Smooth muscle cell (in vitro differentiated cells): Measurements from ENCODE around the gene HPF1. TPM values are rescaled to one million over a fixed set of nuclear protein-coding genes. Genes with fewer than 3 reads are reported as not detected.

Source experiments
- DNase-seq: peaks from one replicate; lab custom pipeline; 2025; ENCODE audit not compliant: unreplicated experiment; lab: John Stamatoyannopoulos, UW
- H2AFZ ChIP-seq: fragments of 200-600 bp; sonication (generic); 2 replicates; pipeline ENCODE4 v1.6.0; 2016; ENCODE audit warnings: antibody characterized with exemption, low read depth, mild to moderate bottlenecking
- H3F3A ChIP-seq: fragments of 200-600 bp; sonication (generic); 2 replicates; pipeline ENCODE4 v1.6.0; 2017; ENCODE audit warnings: antibody characterized with exemption, low read depth
- H3K27ac ChIP-seq: fragments of 200-600 bp; sonication (generic); 2 replicates; pipeline ENCODE4 v1.5.1; 2016; ENCODE audit warnings: low read depth, mild to moderate bottlenecking
- H3K27me3 ChIP-seq: fragments of 200-600 bp; sonication (generic); 2 replicates; pipeline ENCODE4 v1.6.1; 2016; ENCODE audit warnings: low read depth, mild to moderate bottlenecking
- H3K36me3 ChIP-seq: fragments of 200-600 bp; sonication (generic); 2 replicates; pipeline ENCODE4 v1.5.1; 2016; ENCODE audit warnings: low read depth
- H3K4me1 ChIP-seq: fragments of 200-600 bp; sonication (generic); 2 replicates; pipeline ENCODE4 v1.5.1; 2016; ENCODE audit warnings: low read depth
- H3K4me2 ChIP-seq: fragments of 200-600 bp; sonication (generic); 2 replicates; pipeline ENCODE4 v1.6.0; 2016; ENCODE audit warnings: mild to moderate bottlenecking
- H3K4me3 ChIP-seq: fragments of 200-600 bp; sonication (generic); 2 replicates; pipeline ENCODE4 v1.5.1; 2016; ENCODE audit warnings: mild to moderate bottlenecking
- H3K79me2 ChIP-seq: fragments of 200-600 bp; sonication (generic); 2 replicates; pipeline ENCODE4 v1.6.0; 2016; ENCODE audit warnings: low read depth, mild to moderate bottlenecking
- H3K9ac ChIP-seq: fragments of 200-600 bp; sonication (generic); 2 replicates; pipeline ENCODE4 v1.6.0; 2016; ENCODE audit warnings: low read depth
- H3K9me3 ChIP-seq: fragments of 200-600 bp; sonication (generic); replicated peaks from 2 replicates; pipeline ENCODE4 v1.5.1; 2016; ENCODE audit warnings: low read depth
- H4K20me1 ChIP-seq: fragments of 200-600 bp; sonication (generic); 2 replicates; pipeline ENCODE4 v1.6.0; 2016; ENCODE audit warnings: low read depth
- CTCF ChIP-seq: fragments of 200-600 bp; sonication (generic); IDR thresholded peaks from 2 replicates; pipeline ENCODE4 v1.5.1; 2017; ENCODE audit warnings: borderline replicate concordance, mild to moderate bottlenecking, antibody characterized with exemption; ENCODE audit not compliant: insufficient read depth, poor library complexity, severe bottlenecking
- WGBS: methylation state at CpG from one replicate; pipeline ENCODE4 v1.1.7; 2016; ENCODE audit warnings: low lambda C conversion rate; 5-methylcytosine and 5-hydroxymethylcytosine counted together
- polyA plus RNA-seq: library from polyadenylated mRNA; unstranded; fragments of >200 nt; fragmentation: Nextera tagmentation; extraction: Ambion mirVana; gene quantifications from 2 replicates; pipeline ENCODE4 v1.2.1, GENCODE V29; 2016
- total RNA-seq: library from RNA; depleted of rRNA; stranded (reverse); fragments of >200 nt; gene quantifications from 2 replicates; pipeline ENCODE4 v1.2.3, GENCODE V29; 2014

The HPF1 gene
- total and polyA plus RNA-seq, 2 experiments from 2014 or later: 34.1 to 53.9 TPM

DNA sequence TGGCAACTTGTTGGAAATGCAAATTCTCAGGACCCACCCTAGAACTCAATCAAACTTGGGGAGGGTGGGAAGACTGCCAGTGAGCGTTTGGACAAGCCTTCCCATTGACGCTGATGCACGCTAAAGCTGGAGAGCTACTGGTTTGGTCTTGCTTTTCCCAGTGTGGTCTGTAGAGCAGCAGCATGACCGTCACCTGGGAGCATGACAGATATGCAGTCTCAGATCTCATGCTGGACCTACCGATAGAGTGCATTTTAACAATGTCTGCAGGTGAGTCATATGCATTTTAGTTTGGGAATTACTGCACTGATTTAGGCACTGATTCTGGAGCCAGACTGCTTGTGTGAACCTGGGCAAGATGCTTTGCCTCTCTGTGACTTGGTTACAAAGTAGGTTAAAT lies 27.2 kb downstream of the HPF1 start:
- no peaks in the 10 kb centered on the region for H3K4me1 ChIP-seq
- DNase-seq: no peak
- no peak overlapping the region for H2AFZ ChIP-seq
- H3K4me3 ChIP-seq: no peak overlapping the region
- no peaks in the 10 kb centered on the region for H3K27me3 ChIP-seq
- no peaks in the 10 kb centered on the region for H3K9me3 ChIP-seq
- H3F3A ChIP-seq: no peaks in the 10 kb centered on the region
- H3K9ac ChIP-seq: no peak overlapping the region
- no peak overlapping the region for H3K4me2 ChIP-seq
- 89% methylated on average over 5 of the region's 5 CpGs for WGBS
- no peak for TF ChIP-seq CTCF
- no peak overlapping the region for H3K27ac ChIP-seq
- H3K36me3 ChIP-seq: no peaks in the 10 kb centered on the region
- H4K20me1 ChIP-seq: no peaks in the 10 kb centered on the region
- no peaks in the 10 kb centered on the region for H3K79me2 ChIP-seq

- no peak for DNase-seq
- no peaks in the 10 kb centered on the region for H4K20me1 ChIP-seq
- no peak overlapping the region for H3K4me2 ChIP-seq
- H3K36me3 ChIP-seq: no peaks in the 10 kb centered on the region
- no peak overlapping the region for H3K27ac ChIP-seq
- H3K9ac ChIP-seq: no peak overlapping the region
- no peak overlapping the region for H3K4me3 ChIP-seq
- TF ChIP-seq CTCF: no peak
- H3K9me3 ChIP-seq: no peaks in the 10 kb centered on the region
- H3F3A ChIP-seq: no peaks in the 10 kb centered on the region
- H3K79me2 ChIP-seq: no peaks in the 10 kb centered on the region
- H2AFZ ChIP-seq: no peak overlapping the region
- no peaks in the 10 kb centered on the region for H3K27me3 ChIP-seq
- no peaks in the 10 kb centered on the region for H3K4me1 ChIP-seq
Observed at GRCh38 chr4:169727616-169728015, 30.1 kb downstream of the HPF1 start.

- H2AFZ ChIP-seq: no peak overlapping the region
- H3K79me2 ChIP-seq: no peaks in the 10 kb centered on the region
- H3F3A ChIP-seq: no peaks in the 10 kb centered on the region
- no peaks in the 10 kb centered on the region for H3K36me3 ChIP-seq
- no peaks in the 10 kb centered on the region for H3K9me3 ChIP-seq
- no peak overlapping the region for H3K4me2 ChIP-seq
- whole genome bisulfite sequencing: 97% methylated on average over 2 of the region's 2 CpGs
- no peaks in the 10 kb centered on the region for H4K20me1 ChIP-seq
- no peak for DNase-seq
- H3K4me3 ChIP-seq: no peak overlapping the region
- no peaks in the 10 kb centered on the region for H3K4me1 ChIP-seq
- no peaks in the 10 kb centered on the region for H3K27me3 ChIP-seq
- TF ChIP-seq CTCF: no peak
- H3K9ac ChIP-seq: no peak overlapping the region
- H3K27ac ChIP-seq: no peak overlapping the region
Observed at GRCh38 chr4:169724260-169724659, 33.5 kb downstream of the HPF1 start.

DNA sequence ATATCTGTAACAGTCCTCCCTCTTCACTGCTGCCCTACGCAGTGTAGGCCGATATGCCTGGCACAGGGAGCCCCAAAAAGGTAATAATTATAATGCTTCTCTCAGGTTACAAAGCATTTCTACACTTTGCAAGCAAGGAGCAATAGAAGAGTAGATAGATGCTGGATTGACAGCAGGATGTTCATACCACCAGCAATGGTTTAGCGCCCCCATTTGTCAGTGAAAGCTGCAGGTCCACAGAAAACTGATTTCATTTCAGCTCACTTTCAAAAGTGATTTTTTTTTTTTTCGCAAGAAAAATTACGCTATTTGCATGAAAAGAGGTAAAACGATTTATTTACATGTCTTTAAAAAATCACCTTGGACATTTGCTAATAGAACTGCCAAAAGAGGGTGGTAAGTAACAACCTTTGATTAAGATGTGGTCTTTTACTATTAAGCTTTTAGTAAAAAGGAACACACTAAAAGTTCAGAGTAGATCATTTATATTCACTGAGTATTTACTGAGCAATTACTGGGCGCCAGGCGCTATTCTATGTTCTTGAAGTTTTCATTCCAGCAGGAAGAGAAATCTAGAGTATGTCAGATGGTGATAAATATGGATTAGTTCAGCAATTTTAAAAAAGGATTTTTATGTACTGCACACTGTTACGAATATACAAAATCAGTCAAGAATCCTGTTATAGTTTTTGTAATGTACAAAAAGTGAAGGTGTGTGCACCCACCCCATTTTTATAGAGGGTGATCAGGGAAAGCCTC lies 34.4 kb downstream of the HPF1 start:
- no peaks in the 10 kb centered on the region for H3K27me3 ChIP-seq
- H3K79me2 ChIP-seq: no peaks in the 10 kb centered on the region
- no peaks in the 10 kb centered on the region for H3F3A ChIP-seq
- WGBS: 85% methylated on average over 9 of the region's 9 CpGs
- no peak overlapping the region for H3K27ac ChIP-seq
- H3K9me3 ChIP-seq: no peaks in the 10 kb centered on the region
- H3K4me1 ChIP-seq: no peaks in the 10 kb centered on the region
- no peak for TF ChIP-seq CTCF
- no peak overlapping the region for H3K4me3 ChIP-seq
- no peak overlapping the region for H2AFZ ChIP-seq
- H3K36me3 ChIP-seq: no peaks in the 10 kb centered on the region
- no peak overlapping the region for H3K9ac ChIP-seq
- DNase-seq: no peak
- no peak overlapping the region for H3K4me2 ChIP-seq
- no peaks in the 10 kb centered on the region for H4K20me1 ChIP-seq
